KMS-11 (cell line): Measurements from ENCODE around the gene EFNA1.

Experiments
- H2AFZ ChIP-seq: fragments of 200-600 bp; sonication (generic); 2 replicates; pipeline ENCODE4 v1.6.1; 2016; ENCODE audit warnings: antibody characterized with exemption, mixed run types, low read depth
- H3K27ac ChIP-seq: fragments of 200-600 bp; sonication (generic); 2 replicates; pipeline ENCODE4 v1.6.1; 2016; ENCODE audit warnings: mild to moderate bottlenecking, mixed run types
- H3K27me3 ChIP-seq: fragments of 200-600 bp; sonication (generic); 2 replicates; pipeline ENCODE4 v1.6.1; 2017; ENCODE audit warnings: mild to moderate bottlenecking, low read depth, mixed run types, moderate library complexity; ENCODE audit not compliant: insufficient read depth
- H3K36me3 ChIP-seq: fragments of 200-600 bp; sonication (generic); 2 replicates; pipeline ENCODE4 v1.6.1; 2017; ENCODE audit warnings: mild to moderate bottlenecking, mixed run types; ENCODE audit not compliant: insufficient read depth
- H3K4me1 ChIP-seq: fragments of 200-600 bp; sonication (generic); 2 replicates; pipeline ENCODE4 v1.6.1; 2016; ENCODE audit warnings: mild to moderate bottlenecking, low read depth, mixed run types; ENCODE audit not compliant: poor library complexity, severe bottlenecking
- H3K4me2 ChIP-seq: fragments of 200-600 bp; sonication (generic); 2 replicates; pipeline ENCODE4 v1.7.0; 2016; ENCODE audit warnings: mild to moderate bottlenecking, mixed run types
- H3K4me3 ChIP-seq: fragments of 200-600 bp; sonication (generic); IDR thresholded peaks from 2 replicates; pipeline ENCODE4 v1.6.1; 2017; ENCODE audit warnings: low read depth, low read length, mixed read lengths; ENCODE audit not compliant: insufficient read depth
- H3K79me2 ChIP-seq: fragments of 200-600 bp; sonication (generic); 2 replicates; pipeline ENCODE4 v1.6.1; 2016; ENCODE audit warnings: low read depth, mixed run types; ENCODE audit not compliant: insufficient read depth
- H3K9ac ChIP-seq: fragments of 200-600 bp; sonication (generic); 2 replicates; pipeline ENCODE4 v1.6.1; 2016; ENCODE audit warnings: mild to moderate bottlenecking, mixed run types
- H4K20me1 ChIP-seq: fragments of 200-600 bp; sonication (generic); 2 replicates; pipeline ENCODE4 v1.6.1; 2016; ENCODE audit warnings: mild to moderate bottlenecking, mixed run types; ENCODE audit not compliant: insufficient read depth
- CTCF ChIP-seq: fragments of 200-600 bp; sonication (generic); conservative IDR thresholded peaks from 2 replicates; pipeline ENCODE4 v1.6.1; 2017; ENCODE audit warnings: low read depth, mild to moderate bottlenecking, antibody characterized with exemption, low read length, moderate library complexity, mixed read lengths

EFNA1 gene

GRCh38 chr1:155171836-155172731 is 44.4 kb downstream of the EFNA1 start:
- H3K27me3 ChIP-seq, result no peaks in the 10 kb centered on the region
- H3K4me2 ChIP-seq, result peak overlapping the region; percentile 97
- peak overlapping the region; percentile 68 for H2AFZ ChIP-seq
- peak overlapping the region; percentile 53 for H3K27ac ChIP-seq
- H3K79me2 ChIP-seq, result peaks cover 18% of the 10 kb centered on the region
- no peaks in the 10 kb centered on the region for H4K20me1 ChIP-seq
- peaks cover 45% of the 10 kb centered on the region for H3K4me1 ChIP-seq
- peak overlapping the region; percentile 74 for H3K9ac ChIP-seq
- no peaks in the 10 kb centered on the region; the same call in 1 of the 2 replicates for H3K36me3 ChIP-seq
- TF ChIP-seq CTCF, result no peak
- H3K4me3 ChIP-seq, result peak overlapping the region; percentile 92

GRCh38 chr1:155172732-155173477 is 45.2 kb downstream of the EFNA1 start, which contains the start of gene KRTCAP2:
TSS of gene KRTCAP2 (minus strand) at chr1:155173304. CDS start at chr1:155173224, 80 bp downstream.
- Histone ChIP-seq H3K9ac (peak within 1 kb of the TSS; percentile 74), H4K20me1 (no peaks in the 10 kb centered on the region), H3K79me2 (peaks cover 18% of the 10 kb centered on the region), H2AFZ (peak within 1 kb of the TSS; percentile 68), H3K4me2 (peak within 1 kb of the TSS; percentile 97), H3K4me3 (peak within 1 kb of the TSS; percentile 92), H3K27me3 (no peaks in the 10 kb centered on the region), H3K36me3 (no peaks in the 10 kb centered on the region; the same call in 1 of the 2 replicates), H3K4me1 (peaks cover 41% of the 10 kb centered on the region), H3K27ac (peak within 1 kb of the TSS; percentile 53)
- TF ChIP-seq CTCF, result peak; percentile 100

- H3K27me3 ChIP-seq, result no peaks in the 10 kb centered on the region
- H3K79me2 ChIP-seq, result peaks cover 18% of the 10 kb centered on the region
- peak within 1 kb of the TSS; percentile 92 for H3K4me3 ChIP-seq
- peaks cover 38% of the 10 kb centered on the region for H3K4me1 ChIP-seq
- peak within 1 kb of the TSS; percentile 53 for H3K27ac ChIP-seq
- peak within 1 kb of the TSS; percentile 68 for H2AFZ ChIP-seq
- no peaks in the 10 kb centered on the region; the same call in 1 of the 2 replicates for H3K36me3 ChIP-seq
- peak within 1 kb of the TSS; percentile 74 for H3K9ac ChIP-seq
- TF ChIP-seq CTCF, result peak; percentile 96
- H4K20me1 ChIP-seq, result no peaks in the 10 kb centered on the region
- peak within 1 kb of the TSS; percentile 97 for H3K4me2 ChIP-seq
These were observed 46.0 kb downstream of the EFNA1 start, which contains the start of gene TRIM46 for GRCh38 chr1:155173478-155174323. TSS of gene TRIM46 (plus strand) at chr1:155173849. CDS start at chr1:155173967, 118 bp downstream.
